PC-3 (cell line): ENCODE measurements around the gene RAD21L1. TPM values are rescaled to one million over a fixed set of nuclear protein-coding genes. Genes with fewer than 3 reads are reported as not detected.

Experiments used
- ATAC-seq: fragments of 200-7000 bp; cut with Tn5 transposase; 2 replicates; pipeline ENCODE4 v1.9.1; 2020; ENCODE audit warnings: mild to moderate bottlenecking, moderate library complexity
- BruUV-seq: library from RNA; stranded (reverse); fragments of 400-500 nt; replicated peaks from 2 replicates; lab custom pipeline; 2021; lab: Mats Ljungman, UMichigan
- CTCF ChIA-PET: fragments of 300-600 bp; sonication (Branson Sonifier 250); formaldehyde crosslinking; loops from one replicate; lab custom pipeline; 2022; ENCODE audit warnings: antibody characterized with exemption; lab: Charles Lee
- POLR2A ChIA-PET: fragments of 300-600 bp; sonication (Branson Sonifier 250); formaldehyde crosslinking; loops from one replicate; lab custom pipeline; 2022; ENCODE audit warnings: antibody characterized with exemption; ENCODE audit not compliant: unreplicated experiment; lab: Charles Lee
- DNase-seq: peaks from one replicate; pipeline ENCODE4 v3.0.0-alpha.2; 2015
- H2AFZ ChIP-seq: fragments of 300-600 bp; sonication (generic); 2 replicates; pipeline ENCODE4 v1.6.0; 2016; ENCODE audit warnings: antibody characterized with exemption, low read length
- H3F3A ChIP-seq: fragments of 300-600 bp; sonication (generic); one replicate; pipeline ENCODE4 v1.6.0; 2017; ENCODE audit warnings: antibody characterized with exemption, low read length, control low read depth, mild to moderate bottlenecking; ENCODE audit not compliant: unreplicated experiment
- H3K27ac ChIP-seq: fragments of 300-600 bp; sonication (generic); 2 replicates; pipeline ENCODE4 v1.5.1; 2016; ENCODE audit warnings: mild to moderate bottlenecking, low read length
- H3K27me3 ChIP-seq: fragments of 300-600 bp; sonication (generic); 2 replicates; pipeline ENCODE4 v1.6.1; 2016; ENCODE audit warnings: low read length, mixed read lengths
- H3K36me3 ChIP-seq: fragments of 300-600 bp; sonication (generic); 2 replicates; pipeline ENCODE4 v1.6.1; 2016; ENCODE audit warnings: low read depth, mixed run types, low read length, mixed read lengths
- H3K4me1 ChIP-seq: fragments of 300-600 bp; sonication (generic); 2 replicates; pipeline ENCODE4 v1.5.1; 2016; ENCODE audit warnings: low read length; ENCODE audit not compliant: insufficient read depth
- H3K4me2 ChIP-seq: fragments of 300-600 bp; sonication (generic); 2 replicates; pipeline ENCODE4 v1.6.0; 2016; ENCODE audit warnings: low read length
- H3K4me3 ChIP-seq: fragments of 300-600 bp; sonication (generic); 2 replicates; pipeline ENCODE4 v1.5.1; 2016; ENCODE audit warnings: mild to moderate bottlenecking, low read length, mixed read lengths
- H3K79me2 ChIP-seq: fragments of 300-600 bp; sonication (generic); 2 replicates; pipeline ENCODE4 v1.6.1; 2017; ENCODE audit warnings: low read length, mixed read lengths
- H3K9ac ChIP-seq: fragments of 300-600 bp; sonication (generic); 2 replicates; pipeline ENCODE4 v1.6.0; 2016; ENCODE audit warnings: mild to moderate bottlenecking, low read length
- H3K9me2 ChIP-seq: fragments of 300-600 bp; sonication (generic); replicated peaks from 2 replicates; pipeline ENCODE4 v1.6.1; 2016; ENCODE audit warnings: mixed run types, low read length, mixed read lengths
- H3K9me3 ChIP-seq: fragments of 300-600 bp; sonication (generic); 2 replicates; pipeline ENCODE4 v1.6.1; 2016; ENCODE audit warnings: low read length, mixed read lengths
- H4K20me1 ChIP-seq: fragments of 300-600 bp; sonication (generic); 2 replicates; pipeline ENCODE4 v1.6.1; 2016; ENCODE audit warnings: low read length, mixed read lengths
- EZH2 ChIP-seq: fragments of 300-600 bp; sonication (generic); IDR thresholded peaks from one replicate; pipeline ENCODE4 v1.6.1; 2017; ENCODE audit warnings: antibody characterized with exemption, mild to moderate bottlenecking, low read length; ENCODE audit not compliant: unreplicated experiment
- EZH2phosphoT487 ChIP-seq: fragments of 300-600 bp; sonication (generic); IDR thresholded peaks from 2 replicates; pipeline ENCODE4 v1.6.1; 2018; ENCODE audit warnings: mild to moderate bottlenecking, antibody characterized with exemption, low read length, borderline replicate concordance
- intact Hi-C: fragments of 100-400 bp; cut with micrococcal nuclease; formaldehyde crosslinking; loops from 2 replicates; pipeline ENCODE4 v1.9.0; 2023
- total RNA-seq: library from RNA; depleted of rRNA; stranded (reverse); fragments of >200 nt; gene quantifications from 2 replicates; pipeline ENCODE4 v1.2.3, GENCODE V29; 2014
- TF ChIP-seq, protein P1 (sequence below): fragments of 300-600 bp; sonication (generic); conservative IDR thresholded peaks from 2 replicates; pipeline ENCODE4 v1.5.1; 2017; ENCODE audit warnings: antibody characterized with exemption, low read depth, mild to moderate bottlenecking, low read length

Gene RAD21L1
- total RNA-seq, 1 experiment from 2014 or later: 0.11 TPM

- H3K27me3 ChIP-seq: peaks cover 36% of the 10 kb centered on the region
- H3K9me3 ChIP-seq: no peaks in the 10 kb centered on the region
- BruUV-seq: no TSS peak
- no peak overlapping the region for H3K4me3 ChIP-seq
- CTCF ChIA-PET: no interaction called here
- no peak overlapping the region for H3K4me2 ChIP-seq
- H2AFZ ChIP-seq: no peak overlapping the region
- no peak for TF ChIP-seq EZH2phosphoT487
- TF ChIP-seq, protein P1, sequence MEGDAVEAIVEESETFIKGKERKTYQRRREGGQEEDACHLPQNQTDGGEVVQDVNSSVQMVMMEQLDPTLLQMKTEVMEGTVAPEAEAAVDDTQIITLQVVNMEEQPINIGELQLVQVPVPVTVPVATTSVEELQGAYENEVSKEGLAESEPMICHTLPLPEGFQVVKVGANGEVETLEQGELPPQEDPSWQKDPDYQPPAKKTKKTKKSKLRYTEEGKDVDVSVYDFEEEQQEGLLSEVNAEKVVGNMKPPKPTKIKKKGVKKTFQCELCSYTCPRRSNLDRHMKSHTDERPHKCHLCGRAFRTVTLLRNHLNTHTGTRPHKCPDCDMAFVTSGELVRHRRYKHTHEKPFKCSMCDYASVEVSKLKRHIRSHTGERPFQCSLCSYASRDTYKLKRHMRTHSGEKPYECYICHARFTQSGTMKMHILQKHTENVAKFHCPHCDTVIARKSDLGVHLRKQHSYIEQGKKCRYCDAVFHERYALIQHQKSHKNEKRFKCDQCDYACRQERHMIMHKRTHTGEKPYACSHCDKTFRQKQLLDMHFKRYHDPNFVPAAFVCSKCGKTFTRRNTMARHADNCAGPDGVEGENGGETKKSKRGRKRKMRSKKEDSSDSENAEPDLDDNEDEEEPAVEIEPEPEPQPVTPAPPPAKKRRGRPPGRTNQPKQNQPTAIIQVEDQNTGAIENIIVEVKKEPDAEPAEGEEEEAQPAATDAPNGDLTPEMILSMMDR: no peak
- TF ChIP-seq EZH2: no peak
- H4K20me1 ChIP-seq: no peaks in the 10 kb centered on the region
- no peaks in the 10 kb centered on the region for H3K79me2 ChIP-seq
- H3K36me3 ChIP-seq: no peaks in the 10 kb centered on the region
- DNase-seq: no peak
- no peaks in the 10 kb centered on the region for H3F3A ChIP-seq
- no peaks in the 10 kb centered on the region for H3K4me1 ChIP-seq
- no peak overlapping the region for H3K27ac ChIP-seq
- ATAC-seq: no peak
- intact Hi-C loops: no loop called here
- POLR2A ChIA-PET: interaction anchor here (0.6 kb wide), 1 partner anchor 12 kb away, joined by 3 read pairs; no protein-coding TSS in a partner anchor
- H3K9ac ChIP-seq: no peak overlapping the region
- no peaks in the 10 kb centered on the region for H3K9me2 ChIP-seq
Observed at GRCh38 chr20:1191299-1191698, 34.5 kb upstream of the RAD21L1 start.

GRCh38 chr20:1195226-1195625 is 30.6 kb upstream of the RAD21L1 start:
- TF ChIP-seq, protein P1: no peak
- TF ChIP-seq EZH2: no peak
- TF ChIP-seq EZH2phosphoT487: no peak
- no peaks in the 10 kb centered on the region for H3K9me3 ChIP-seq
- H4K20me1 ChIP-seq: no peaks in the 10 kb centered on the region
- H2AFZ ChIP-seq: no peak overlapping the region
- ChIA-PET POLR2A (no interaction called here), CTCF (no interaction called here)
- ATAC-seq: no peak
- intact Hi-C loops: no loop called here
- no peak overlapping the region for H3K27ac ChIP-seq
- no peaks in the 10 kb centered on the region for H3F3A ChIP-seq
- H3K4me2 ChIP-seq: no peak overlapping the region
- BruUV-seq: no TSS peak
- no peak overlapping the region for H3K4me3 ChIP-seq
- DNase-seq: no peak
- no peak overlapping the region for H3K9ac ChIP-seq
- H3K9me2 ChIP-seq: no peaks in the 10 kb centered on the region
- H3K27me3 ChIP-seq: peaks cover 27% of the 10 kb centered on the region
- H3K79me2 ChIP-seq: no peaks in the 10 kb centered on the region
- H3K36me3 ChIP-seq: no peaks in the 10 kb centered on the region
- no peaks in the 10 kb centered on the region for H3K4me1 ChIP-seq

DNA sequence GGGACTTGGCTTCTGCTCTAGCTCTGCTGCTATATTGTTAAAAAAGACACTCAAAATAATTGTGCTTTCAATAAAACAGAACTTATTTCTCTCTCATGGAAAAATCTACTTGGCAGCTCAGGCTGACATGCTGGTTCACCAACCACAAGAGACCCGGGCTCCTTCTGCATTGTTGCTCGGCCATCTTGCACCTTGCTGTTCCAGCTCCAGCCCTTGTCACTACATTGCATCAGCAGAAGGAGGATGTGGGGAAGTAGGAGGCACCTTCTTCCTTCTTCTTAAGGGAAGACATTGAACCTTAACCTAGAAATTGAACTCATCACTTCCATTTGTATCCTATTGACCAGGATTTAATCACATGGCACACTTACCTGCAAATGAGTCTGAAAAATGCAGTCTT is 29.2 kb upstream of the RAD21L1 start:
- Histone ChIP-seq H3K36me3 (no peaks in the 10 kb centered on the region), H3K4me2 (no peak overlapping the region), H3K79me2 (no peaks in the 10 kb centered on the region), H3K9me2 (no peaks in the 10 kb centered on the region), H3F3A (no peaks in the 10 kb centered on the region), H3K4me1 (no peaks in the 10 kb centered on the region), H3K27me3 (peaks cover 14% of the 10 kb centered on the region; the same call in 1 of the 2 replicates), H3K9ac (no peak overlapping the region), H3K27ac (no peak overlapping the region), H3K4me3 (no peak overlapping the region), H3K9me3 (no peaks in the 10 kb centered on the region), H2AFZ (no peak overlapping the region), H4K20me1 (no peaks in the 10 kb centered on the region)
- CTCF ChIA-PET: no interaction called here
- ATAC-seq: no peak
- POLR2A ChIA-PET: no interaction called here
- no peak for DNase-seq
- TF ChIP-seq EZH2 (no peak), EZH2phosphoT487 (no peak)
- TF ChIP-seq, protein P1: no peak
- intact Hi-C loops: no loop called here
- no TSS peak for BruUV-seq
